Measurements from ENCODE around the gene NLRP8.
"Not testable (repeated sequence)": the region's sequence is repeated elsewhere in the genome, so short reads cannot be mapped to it uniquely, and the experiment has no call there.

The NLRP8 gene

DNA sequence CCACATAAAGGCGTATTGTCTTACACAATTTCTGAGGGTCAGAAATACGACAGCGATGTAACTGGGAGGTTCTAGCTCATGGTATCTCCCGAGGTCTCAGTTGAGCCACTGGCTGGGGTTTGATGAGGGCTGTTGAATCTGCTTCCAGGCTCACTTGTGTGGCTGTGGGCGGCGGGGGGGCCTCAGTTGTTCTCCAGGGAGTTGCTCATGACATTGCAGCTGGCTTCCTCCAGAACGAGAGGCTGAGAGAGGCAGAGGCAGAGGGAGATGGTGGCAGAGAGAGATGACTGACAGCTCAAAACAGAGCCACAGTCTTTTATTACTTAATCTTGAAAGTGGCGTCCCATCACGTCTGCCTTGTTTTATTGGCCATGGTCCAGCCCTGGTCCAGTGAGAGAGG, 32.8 kb downstream of the NLRP8 start:
- H3K27ac ChIP-seq: no peak overlapping the region
- no peak for TF ChIP-seq ZFX (IDR thresholded peaks at IDR 0.05)
- TF ChIP-seq, protein P1, sequence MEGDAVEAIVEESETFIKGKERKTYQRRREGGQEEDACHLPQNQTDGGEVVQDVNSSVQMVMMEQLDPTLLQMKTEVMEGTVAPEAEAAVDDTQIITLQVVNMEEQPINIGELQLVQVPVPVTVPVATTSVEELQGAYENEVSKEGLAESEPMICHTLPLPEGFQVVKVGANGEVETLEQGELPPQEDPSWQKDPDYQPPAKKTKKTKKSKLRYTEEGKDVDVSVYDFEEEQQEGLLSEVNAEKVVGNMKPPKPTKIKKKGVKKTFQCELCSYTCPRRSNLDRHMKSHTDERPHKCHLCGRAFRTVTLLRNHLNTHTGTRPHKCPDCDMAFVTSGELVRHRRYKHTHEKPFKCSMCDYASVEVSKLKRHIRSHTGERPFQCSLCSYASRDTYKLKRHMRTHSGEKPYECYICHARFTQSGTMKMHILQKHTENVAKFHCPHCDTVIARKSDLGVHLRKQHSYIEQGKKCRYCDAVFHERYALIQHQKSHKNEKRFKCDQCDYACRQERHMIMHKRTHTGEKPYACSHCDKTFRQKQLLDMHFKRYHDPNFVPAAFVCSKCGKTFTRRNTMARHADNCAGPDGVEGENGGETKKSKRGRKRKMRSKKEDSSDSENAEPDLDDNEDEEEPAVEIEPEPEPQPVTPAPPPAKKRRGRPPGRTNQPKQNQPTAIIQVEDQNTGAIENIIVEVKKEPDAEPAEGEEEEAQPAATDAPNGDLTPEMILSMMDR (conservative IDR thresholded peaks at IDR 0.05): no peak

DNA sequence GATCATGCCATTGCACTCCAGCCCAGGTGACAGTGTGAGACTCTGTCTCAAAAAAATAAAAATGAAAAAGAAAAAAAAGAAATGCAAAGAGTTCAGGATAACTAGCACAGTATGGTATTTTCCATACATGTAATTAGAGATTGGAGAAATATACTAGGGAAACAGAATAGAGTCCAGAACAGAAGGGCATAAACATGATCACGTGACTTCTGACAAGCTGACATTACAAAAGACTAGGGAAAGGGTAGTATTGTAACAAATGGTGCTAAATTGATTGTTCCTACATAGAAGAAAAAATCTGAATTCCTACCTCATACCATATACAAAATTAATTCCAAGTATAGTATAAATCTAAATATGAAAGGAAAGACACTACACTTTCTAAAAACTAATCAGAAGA, 37.6 kb downstream of the NLRP8 start:
- no peak for TF ChIP-seq ZFX (IDR thresholded peaks at IDR 0.05)
- TF ChIP-seq, protein P1 (conservative IDR thresholded peaks at IDR 0.05): no peak
- no peak overlapping the region for H3K27ac ChIP-seq

DNA sequence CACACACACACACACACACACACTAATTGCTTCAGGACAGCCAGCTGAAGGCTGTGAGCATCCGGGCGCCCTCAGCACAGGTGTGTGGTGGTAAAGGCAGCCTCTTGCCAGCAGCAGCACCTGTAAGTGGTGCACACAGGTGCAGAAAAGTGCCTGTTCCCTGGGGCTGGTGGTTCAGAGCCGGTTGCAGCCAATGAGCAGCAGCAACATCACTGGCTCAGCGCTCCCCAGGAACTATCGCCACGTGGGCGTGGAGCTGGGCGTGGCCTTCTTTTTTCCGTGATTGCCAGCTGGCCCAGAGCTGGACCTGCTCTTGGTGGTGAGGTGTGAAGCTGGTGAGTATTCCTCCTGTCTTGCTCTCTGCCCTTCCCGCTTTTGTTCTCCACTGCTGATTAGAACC, 38.9 kb downstream of the NLRP8 start, which contains the start of gene NLRP5:
NLRP5 (plus strand) TSS at position 289 of the 400 bp plus-strand sequence.
- TF ChIP-seq ZFX (IDR thresholded peaks at IDR 0.05): no peak
- TF ChIP-seq, protein P1 (conservative IDR thresholded peaks at IDR 0.05): no peak

DNA sequence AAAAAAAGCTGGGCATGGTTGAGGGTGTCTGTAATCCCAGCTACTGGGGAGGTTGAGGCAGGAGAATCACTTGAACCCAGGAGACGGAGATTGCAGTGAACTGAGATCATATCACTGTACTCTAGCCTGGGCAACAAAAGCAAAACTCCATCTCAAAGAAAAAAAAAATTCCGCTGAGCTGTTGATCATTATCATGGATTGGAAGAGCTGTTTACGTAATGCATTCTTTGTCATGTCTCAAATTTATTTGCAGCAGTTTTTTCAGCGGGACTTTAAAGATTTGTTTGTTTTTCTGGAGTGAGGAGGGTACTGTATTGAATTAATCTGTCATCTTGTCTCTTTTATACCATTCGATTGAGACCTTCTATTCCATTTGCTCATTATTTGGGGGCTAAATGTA, 43.2 kb downstream of the NLRP8 start:
- no peak overlapping the region for H3K27ac ChIP-seq
- TF ChIP-seq, protein P1 (conservative IDR thresholded peaks at IDR 0.05): no peak
- TF ChIP-seq ZFX (IDR thresholded peaks at IDR 0.05): no peak

More for the DNA sequence above, 38.9 kb downstream of the NLRP8 start, which contains the start of gene NLRP5:
- H3K27ac ChIP-seq: no peak within 1 kb of the TSS

DNA sequence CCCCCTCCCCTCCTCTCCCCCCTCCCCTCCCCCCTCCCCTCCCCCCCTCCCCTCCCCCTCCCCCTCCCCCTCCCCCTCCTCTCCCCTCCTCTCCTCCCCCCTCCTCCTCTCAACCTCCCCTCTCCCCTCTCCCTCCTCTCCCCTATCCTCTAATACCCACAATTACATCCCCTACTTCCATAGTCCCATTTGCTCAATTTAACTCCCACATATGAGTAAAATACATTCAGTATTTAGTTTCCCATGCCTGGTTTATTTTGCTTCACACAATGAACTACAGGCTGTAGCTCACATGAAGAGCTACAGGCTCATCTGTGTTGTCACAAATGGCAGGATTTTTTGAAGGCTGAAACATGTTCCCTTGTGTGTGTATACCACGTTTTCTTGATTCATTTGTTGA, 45.9 kb downstream of the NLRP8 start:
- TF ChIP-seq ZFX (IDR thresholded peaks at IDR 0.05): no peak
- TF ChIP-seq, protein P1 (conservative IDR thresholded peaks at IDR 0.05): no peak
- no peak overlapping the region for H3K27ac ChIP-seq

DNA sequence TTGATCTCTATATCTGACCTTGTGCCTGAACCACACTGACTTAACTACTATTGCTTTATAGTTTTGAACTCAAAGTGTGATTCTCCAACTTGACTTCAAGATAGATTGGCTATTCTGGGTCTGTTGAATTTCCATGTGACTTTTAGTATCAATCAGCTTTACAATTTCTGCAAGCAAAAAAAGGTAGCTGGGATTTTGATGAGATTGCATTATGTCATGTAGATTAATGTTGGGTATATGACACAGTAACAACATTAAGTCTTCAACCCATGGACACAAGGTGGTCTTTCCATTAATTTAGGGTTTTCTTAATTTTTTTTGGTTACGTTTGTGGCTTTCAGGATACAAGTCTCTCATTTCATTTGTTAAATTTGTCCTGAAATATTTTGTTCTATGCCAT, 67.1 kb downstream of the NLRP8 start:
- TF ChIP-seq, protein P1 (conservative IDR thresholded peaks at IDR 0.05): no peak
- no peak for TF ChIP-seq ZFX (IDR thresholded peaks at IDR 0.05)
- no peak overlapping the region for H3K27ac ChIP-seq

DNA sequence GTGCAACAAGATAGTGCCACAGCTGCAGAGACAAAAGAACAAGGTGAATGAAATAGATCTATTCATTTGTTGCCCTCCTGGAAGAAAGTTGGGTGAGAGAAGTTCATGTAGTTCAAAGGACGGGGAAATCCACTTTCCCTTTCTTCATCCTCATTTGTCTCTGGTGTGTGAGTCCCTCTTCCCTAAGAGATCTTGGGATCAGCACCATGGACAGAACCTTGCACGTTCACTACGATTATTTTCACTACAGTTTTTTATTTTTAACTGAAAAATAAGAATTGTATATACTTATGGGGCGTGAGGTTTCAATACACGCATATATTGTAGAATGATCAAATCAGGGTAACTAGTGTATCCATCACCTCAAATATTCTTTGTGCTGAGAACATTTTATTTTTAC, 68.1 kb downstream of the NLRP8 start:
- H3K27ac ChIP-seq: no peak overlapping the region
- no peak for TF ChIP-seq ZFX (IDR thresholded peaks at IDR 0.05)
- TF ChIP-seq, protein P1 (conservative IDR thresholded peaks at IDR 0.05): no peak

DNA sequence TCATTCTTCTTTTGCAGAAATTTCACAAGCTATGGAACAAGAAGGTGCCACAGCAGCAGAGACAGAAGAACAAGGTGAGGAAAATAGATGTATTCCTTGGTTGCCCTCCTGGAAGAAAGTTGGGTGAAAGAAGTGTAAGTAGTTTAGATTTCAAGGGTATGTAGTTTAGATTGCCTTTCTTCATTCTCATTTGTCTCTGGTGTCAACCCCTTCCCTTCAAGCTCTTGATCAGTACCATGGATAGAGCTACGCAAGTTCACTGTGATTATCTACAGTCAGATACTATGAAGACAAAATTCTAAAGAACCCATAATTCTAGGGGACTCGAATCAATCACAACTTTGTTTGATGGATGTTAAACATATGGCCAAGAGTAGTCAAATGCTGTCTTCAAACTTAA, 71.7 kb downstream of the NLRP8 start:
- not testable (repeated sequence) for H3K27ac ChIP-seq

DNA sequence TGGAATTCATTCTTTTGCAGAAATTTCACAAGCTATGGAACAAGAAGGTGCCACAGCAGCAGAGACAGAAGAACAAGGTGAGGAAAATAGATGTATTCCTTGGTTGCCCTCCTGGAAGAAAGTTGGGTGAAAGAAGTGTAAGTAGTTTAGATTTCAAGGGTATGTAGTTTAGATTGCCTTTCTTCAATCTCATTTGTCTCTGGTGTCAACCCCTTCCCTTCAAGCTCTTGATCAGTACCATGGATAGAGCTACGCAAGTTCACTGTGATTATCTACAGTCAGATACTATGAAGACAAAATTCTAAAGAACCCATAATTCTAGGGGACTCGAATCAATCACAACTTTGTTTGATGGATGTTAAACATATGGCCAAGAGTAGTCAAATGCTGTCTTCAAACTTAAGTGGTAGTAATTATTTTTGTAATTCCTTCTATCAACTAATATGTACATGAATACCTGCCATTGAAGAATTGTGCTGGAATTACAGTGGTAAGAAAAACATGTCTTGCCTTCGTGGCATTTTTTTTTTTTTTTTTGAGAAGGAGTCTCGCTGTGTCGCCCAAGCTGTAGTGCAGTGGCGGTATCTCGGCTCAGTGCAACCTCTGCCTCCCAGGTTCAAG, 72.8 kb downstream of the NLRP8 start:
- H3K27ac ChIP-seq: not testable (repeated sequence)
